Measurements from ENCODE around the gene FBXO31. TPM values are rescaled to one million over a fixed set of nuclear protein-coding genes. Genes with fewer than 3 reads are reported as not detected.

Gene FBXO31
- total and polyA plus RNA-seq, 10 of the 15 experiments (the other 5 are each of a cell fraction or from before 2014, with no cell fraction given): 0.19 to 33.1 (median 10.3) TPM

GRCh38 chr16:87320510-87321227, 62.9 kb downstream of the FBXO31 start:
- in situ Hi-C loops (cut with MboI): no loop called here
- Histone ChIP-seq H3K4me1 (ENCODE audit: control insufficient read depth, insufficient read depth, low read length) (peaks cover 12% of the 10 kb centered on the region), H3K9me3 (replicated peaks; ENCODE audit: control insufficient read depth, insufficient read depth, low read length) (no peaks in the 10 kb centered on the region), H3K4me3 (no peak overlapping the region), H4K20me1 (ENCODE audit: control insufficient read depth, insufficient read depth) (no peaks in the 10 kb centered on the region), H3K4me2 (ENCODE audit: control insufficient read depth, insufficient read depth) (no peak overlapping the region), H2AFZ (ENCODE audit: control insufficient read depth, low read depth, low read length) (no peak overlapping the region), H3K79me2 (ENCODE audit: control insufficient read depth, insufficient read depth, low read length) (peaks cover 16% of the 10 kb centered on the region), H3K9ac (ENCODE audit: control insufficient read depth, insufficient read depth, low read length) (no peak overlapping the region), H3K36me3 (ENCODE audit: control insufficient read depth in 2 of 2, insufficient read depth in 2 of 2, low read length in 1 of 2) (no peaks in the 10 kb centered on the region), H3K27ac (ENCODE audit: control insufficient read depth, insufficient read depth) (no peak overlapping the region), H3K27me3 (replicated peaks in 1 of 2; ENCODE audit: control insufficient read depth in 2 of 2, insufficient read depth in 2 of 2, low read length in 1 of 2) (no peaks in the 10 kb centered on the region)
- no peak for TF ChIP-seq SRF (IDR thresholded peaks at IDR 0.05; ENCODE audit: low read depth in 2 of 2, low read length in 2 of 2)
- no peak for TF ChIP-seq CBX5 (IDR thresholded peaks at IDR 0.05; ENCODE audit: low read depth)
- FAIRE-seq (no peak), ATAC-seq (no peak), DNase-seq (ENCODE audit: low read depth, low spot score) (no peak)
- ChIA-PET RAD21 (ENCODE audit: unreplicated experiment) (no interaction called here), POLR2A (no interaction called here), SMC1A (ENCODE audit: uncharacterized antibody, unreplicated experiment) (interaction anchor here (0.6 kb wide), 1 partner anchor 448 kb away, joined by 3 read pairs; no protein-coding TSS in a partner anchor), CTCF (no interaction called here)
- no TSS peak for BruUV-seq (replicated peaks)
- intact Hi-C loops (cut with micrococcal nuclease; ENCODE audit: unreplicated experiment): no loop called here
- 94% methylated on average over 12 of the region's 12 CpGs for WGBS (ENCODE audit: insufficient coverage, insufficient replicate concordance, low lambda C conversion rate, missing lambda C conversion rate)

- SMC1A ChIA-PET (ENCODE audit: uncharacterized antibody, unreplicated experiment): no interaction called here
- Histone ChIP-seq H3K27ac (ENCODE audit: control insufficient read depth, insufficient read depth) (no peak overlapping the region), H2AFZ (ENCODE audit: control insufficient read depth, low read depth, low read length) (no peak overlapping the region), H3K9me3 (replicated peaks; ENCODE audit: control insufficient read depth, insufficient read depth, low read length) (no peaks in the 10 kb centered on the region), H4K20me1 (ENCODE audit: control insufficient read depth, insufficient read depth) (no peaks in the 10 kb centered on the region), H3K9ac (ENCODE audit: control insufficient read depth, insufficient read depth, low read length) (no peak overlapping the region), H3K27me3 (replicated peaks in 1 of 2; ENCODE audit: control insufficient read depth in 2 of 2, insufficient read depth in 2 of 2, low read length in 1 of 2) (no peaks in the 10 kb centered on the region), H3K4me2 (ENCODE audit: control insufficient read depth, insufficient read depth) (no peak overlapping the region), H3K79me2 (ENCODE audit: control insufficient read depth, insufficient read depth, low read length) (peaks cover 16% of the 10 kb centered on the region), H3K4me3 (no peak overlapping the region), H3K4me1 (ENCODE audit: control insufficient read depth, insufficient read depth, low read length) (peaks cover 12% of the 10 kb centered on the region), H3K36me3 (ENCODE audit: control insufficient read depth in 2 of 2, insufficient read depth in 2 of 2, low read length in 1 of 2) (no peaks in the 10 kb centered on the region)
- RAD21 ChIA-PET (ENCODE audit: unreplicated experiment): no interaction called here
- no peak for DNase-seq (ENCODE audit: low read depth, low spot score)
- POLR2A ChIA-PET: no interaction called here
- no peak for FAIRE-seq
- in situ Hi-C loops (cut with MboI) (no loop called here), intact Hi-C loops (cut with micrococcal nuclease; ENCODE audit: unreplicated experiment) (loop anchor here (10.0 kb wide), 1 partner anchor 315 kb away; no protein-coding TSS in a partner anchor)
- WGBS (ENCODE audit: insufficient coverage, insufficient replicate concordance, low lambda C conversion rate, missing lambda C conversion rate): 85% methylated on average over 7 of the region's 7 CpGs
- ATAC-seq: no peak
- CTCF ChIA-PET: interaction anchor here (3.9 kb wide), 1 partner anchor 74 kb away, joined by 15 read pairs; no protein-coding TSS in a partner anchor
- no TSS peak for BruUV-seq (replicated peaks)
- TF ChIP-seq BCLAF1 (IDR thresholded peaks at IDR 0.05): no peak
- no peak for TF ChIP-seq MYC (IDR thresholded peaks at IDR 0.05; ENCODE audit: insufficient read depth, insufficient read length, insufficient replicate concordance, low read length, severe bottlenecking)
- no peak for TF ChIP-seq KDM1A (IDR thresholded peaks at IDR 0.05; ENCODE audit: borderline replicate concordance)
- no peak for TF ChIP-seq ZNF384 (IDR thresholded peaks at IDR 0.05; ENCODE audit: borderline replicate concordance, low read depth, low read length)
- no peak for TF ChIP-seq NRF1 (conservative IDR thresholded peaks at IDR 0.05; ENCODE audit: low read depth, low read length)
- TF ChIP-seq BHLHE40 (IDR thresholded peaks at IDR 0.05; ENCODE audit: borderline replicate concordance in 1 of 2, low read depth in 2 of 2, low read length in 1 of 2): no peak
Observed at GRCh38 chr16:87319997-87320491, 63.5 kb downstream of the FBXO31 start.
